Fibroblast of lung (primary cell): Measurements from ENCODE around the gene TUBA4A. TPM values are rescaled to one million over a fixed set of nuclear protein-coding genes. Genes with fewer than 3 reads are reported as not detected.
A peak's percentile ranks its signal among the peaks of the same experiment; 100 is the strongest.

Source experiments
- DNase-seq, 2 donors: peaks; one replicate each; pipeline versions ENCODE4 v3.0.0 to v3.0.0-alpha.2; 2010; ENCODE audit warnings: low read depth in 2 of 2
- H2AFZ ChIP-seq: 2 replicates; pipeline ENCODE4 v1.5.1; 2012; ENCODE audit warnings: low read length, control low read depth, inconsistent platforms
- H3K27ac ChIP-seq: 2 replicates; pipeline ENCODE4 v1.5.1; 2011; ENCODE audit warnings: low read length, control low read depth; ENCODE audit not compliant: insufficient read depth
- H3K27me3 ChIP-seq: 2 replicates; pipeline ENCODE4 v1.5.1; 2011; ENCODE audit warnings: mild to moderate bottlenecking, low read length; ENCODE audit not compliant: control insufficient read depth, insufficient read depth
- H3K36me3 ChIP-seq: 2 replicates; pipeline ENCODE4 v1.5.1; 2011; ENCODE audit warnings: low read length; ENCODE audit not compliant: control insufficient read depth, insufficient read depth
- H3K4me1 ChIP-seq: 2 replicates; pipeline ENCODE4 v1.5.1; 2011; ENCODE audit warnings: low read length; ENCODE audit not compliant: control insufficient read depth, insufficient read depth; ENCODE audit errors: extremely low read depth
- H3K4me2 ChIP-seq: 2 replicates; pipeline ENCODE4 v1.5.1; 2011; ENCODE audit warnings: low read length, control low read depth; ENCODE audit not compliant: insufficient read depth; ENCODE audit errors: extremely low read depth
- H3K4me3 ChIP-seq, 4 experiments: fragments of 200-600 bp in 1 of 4; sonication (generic) in 1 of 4; replicated peaks in 1 of 4; 2 replicates each; pipeline ENCODE4 v1.5.1; 2011 to 2016; ENCODE audit warnings: low read length in 4 of 4, low read depth in 3 of 4, mild to moderate bottlenecking in 3 of 4, control low read depth in 2 of 4, inconsistent platforms in 1 of 4, mixed read lengths in 1 of 4; ENCODE audit not compliant: insufficient read depth in 1 of 4; ENCODE audit errors: control extremely low read depth in 1 of 4
- H3K79me2 ChIP-seq: 2 replicates; pipeline ENCODE4 v1.5.1; 2012; ENCODE audit warnings: mild to moderate bottlenecking, low read length, inconsistent platforms; ENCODE audit not compliant: control insufficient read depth, insufficient read depth
- H3K9ac ChIP-seq: 2 replicates; pipeline ENCODE4 v1.5.1; 2011; ENCODE audit warnings: mild to moderate bottlenecking, low read length, control low read depth; ENCODE audit not compliant: insufficient read depth
- H3K9me3 ChIP-seq: 2 replicates; pipeline ENCODE4 v1.5.1; 2012; ENCODE audit warnings: low read depth, low read length; ENCODE audit not compliant: control insufficient read depth, insufficient read depth
- H4K20me1 ChIP-seq: 2 replicates; pipeline ENCODE4 v1.5.1; 2011; ENCODE audit warnings: low read length; ENCODE audit not compliant: control insufficient read depth, insufficient read depth; ENCODE audit errors: extremely low read depth
- CTCF ChIP-seq, 2 donors: IDR thresholded peaks in 1 of 2; conservative IDR thresholded peaks in 1 of 2; 1 replicate in 1 of 2; 2 replicates in 1 of 2; pipeline ENCODE4 v1.5.1; 2011 to 2012; ENCODE audit warnings: low read length in 2 of 2, control low read depth in 1 of 2, inconsistent platforms in 1 of 2, low read depth in 1 of 2, mild to moderate bottlenecking in 1 of 2
- EZH2 ChIP-seq: IDR thresholded peaks from 2 replicates; pipeline ENCODE4 v1.5.1; 2012; ENCODE audit warnings: low read length, control low read depth, mild to moderate bottlenecking; ENCODE audit errors: missing control alignments
- polyA plus RNA-seq, 2 donors: library from polyadenylated mRNA; depleted of rRNA in 1 of 2; stranded (reverse) in 1 of 2; unstranded in 1 of 2; fragments of >200 nt; gene quantifications; 2 replicates each; pipeline ENCODE4 v1.2.1, GENCODE V29; 2011 to 2012; ENCODE audit warnings: missing spikeins in 1 of 2
- total RNA-seq: library from RNA; depleted of rRNA; stranded (reverse); fragments of >200 nt; gene quantifications from 2 replicates; pipeline ENCODE4 v1.2.1, GENCODE V29; 2014

The TUBA4A gene
- total and polyA plus RNA-seq, 2 donors (not counting 1 experiment from before 2014, with no cell fraction given): 5.6 to 14.7 TPM

GRCh38 chr2:219249203-219249980, 4.3 kb downstream of the TUBA4A start:
- Histone ChIP-seq H3K4me1 (peaks cover 23% of the 10 kb centered on the region), H3K4me3 (no peak overlapping the region)

GRCh38 chr2:219248845-219249202, 4.9 kb downstream of the TUBA4A start:
- H3K36me3 ChIP-seq: peaks cover 18% of the 10 kb centered on the region
- H3K9ac ChIP-seq: no peak overlapping the region
- TF ChIP-seq CTCF (conservative IDR thresholded peaks at IDR 0.05 in 1 of 2, IDR thresholded peaks at IDR 0.05 in 1 of 2; ENCODE audit: low read depth in 1 of 2, low read length in 2 of 2) (no peak), EZH2 (no peak)
- H3K9me3 ChIP-seq: no peaks in the 10 kb centered on the region
- no peak overlapping the region for H3K4me3 ChIP-seq
- peaks cover 2% of the 10 kb centered on the region for H3K27me3 ChIP-seq
- peak overlapping the region; percentile 56 for H3K27ac ChIP-seq
- peaks cover 21% of the 10 kb centered on the region for H3K4me1 ChIP-seq
- no peaks in the 10 kb centered on the region for H4K20me1 ChIP-seq
- peaks cover 15% of the 10 kb centered on the region for H3K79me2 ChIP-seq
- no peak overlapping the region for H2AFZ ChIP-seq
- H3K4me2 ChIP-seq: no peak overlapping the region
- DNase-seq: no peak

More at GRCh38 chr2:219249203-219249980, 4.3 kb downstream of the TUBA4A start:
- peak overlapping the region; percentile 25 for H3K4me2 ChIP-seq
- peak overlapping the region; percentile 56 for H3K27ac ChIP-seq
- DNase-seq: peak; percentile 70 to 91
- peaks cover 15% of the 10 kb centered on the region for H3K79me2 ChIP-seq
- H2AFZ ChIP-seq: no peak overlapping the region
- no peak overlapping the region for H3K9ac ChIP-seq
- peaks cover 2% of the 10 kb centered on the region for H3K27me3 ChIP-seq
- no peaks in the 10 kb centered on the region for H3K9me3 ChIP-seq
- H4K20me1 ChIP-seq: no peaks in the 10 kb centered on the region
- peaks cover 18% of the 10 kb centered on the region for H3K36me3 ChIP-seq
- TF ChIP-seq CTCF (conservative IDR thresholded peaks at IDR 0.05 in 1 of 2, IDR thresholded peaks at IDR 0.05 in 1 of 2; ENCODE audit: low read depth in 1 of 2, low read length in 2 of 2): no peak
- TF ChIP-seq EZH2: no peak

- H4K20me1 ChIP-seq: no peaks in the 10 kb centered on the region
- no peak overlapping the region for H3K4me2 ChIP-seq
- peaks cover 15% of the 10 kb centered on the region for H3K79me2 ChIP-seq
- TF ChIP-seq CTCF (conservative IDR thresholded peaks at IDR 0.05 in 1 of 2, IDR thresholded peaks at IDR 0.05 in 1 of 2; ENCODE audit: low read depth in 1 of 2, low read length in 2 of 2) (no peak), EZH2 (no peak)
- no peak overlapping the region for H3K4me3 ChIP-seq
- no peaks in the 10 kb centered on the region for H3K9me3 ChIP-seq
- H3K4me1 ChIP-seq: peaks cover 18% of the 10 kb centered on the region
- H3K9ac ChIP-seq: no peak overlapping the region
- peaks cover 2% of the 10 kb centered on the region for H3K27me3 ChIP-seq
- H3K36me3 ChIP-seq: peaks cover 18% of the 10 kb centered on the region
- DNase-seq: no peak
- peak overlapping the region; percentile 4 for H3K27ac ChIP-seq
- H2AFZ ChIP-seq: no peak overlapping the region
These were observed 5.8 kb downstream of the TUBA4A start for GRCh38 chr2:219247678-219248642.
